Hepatocyte (in vitro differentiated cells): ENCODE results near the gene LPP. TPM values are rescaled to one million over a fixed set of nuclear protein-coding genes. Genes with fewer than 3 reads are reported as not detected.

Source experiments
- DNase-seq: peaks from one replicate; pipeline ENCODE4 v3.0.0-alpha.2; 2016; ENCODE audit warnings: low spot score
- H2AFZ ChIP-seq: fragments of 200-600 bp; sonication (generic); 2 replicates; pipeline ENCODE4 v1.6.0; 2016; ENCODE audit warnings: antibody characterized with exemption, mild to moderate bottlenecking
- H3K27ac ChIP-seq: fragments of 200-600 bp; sonication (generic); 2 replicates; pipeline ENCODE4 v1.5.1; 2016; ENCODE audit warnings: mild to moderate bottlenecking
- H3K27me3 ChIP-seq: fragments of 200-600 bp; sonication (generic); 2 replicates; pipeline ENCODE4 v1.6.1; 2016
- H3K36me3 ChIP-seq: fragments of 200-600 bp; sonication (generic); replicated peaks from 2 replicates; pipeline ENCODE4 v1.5.1; 2016; ENCODE audit warnings: low read depth; ENCODE audit not compliant: insufficient read depth
- H3K4me1 ChIP-seq: fragments of 200-600 bp; sonication (generic); 2 replicates; pipeline ENCODE4 v1.5.1; 2016; ENCODE audit warnings: mild to moderate bottlenecking, moderate library complexity; ENCODE audit not compliant: insufficient read depth
- H3K4me2 ChIP-seq: fragments of 200-600 bp; sonication (generic); 2 replicates; pipeline ENCODE4 v1.6.0; 2016
- H3K4me3 ChIP-seq: fragments of 200-600 bp; sonication (generic); 2 replicates; pipeline ENCODE4 v1.5.1; 2016; ENCODE audit warnings: mild to moderate bottlenecking
- H3K79me2 ChIP-seq: fragments of 200-600 bp; sonication (generic); 2 replicates; pipeline ENCODE4 v1.6.0; 2017; ENCODE audit warnings: mild to moderate bottlenecking
- H3K9me2 ChIP-seq: fragments of 200-600 bp; sonication (generic); replicated peaks from 2 replicates; pipeline ENCODE4 v1.6.0; 2017; ENCODE audit warnings: mild to moderate bottlenecking; ENCODE audit not compliant: insufficient read depth
- H3K9me3 ChIP-seq: fragments of 200-600 bp; sonication (generic); 2 replicates; pipeline ENCODE4 v1.5.1; 2016; ENCODE audit warnings: low read depth, mild to moderate bottlenecking
- H4K20me1 ChIP-seq: fragments of 200-600 bp; sonication (generic); 2 replicates; pipeline ENCODE4 v1.6.0; 2016; ENCODE audit warnings: mild to moderate bottlenecking; ENCODE audit not compliant: insufficient read depth, poor library complexity, severe bottlenecking
- EZH2 ChIP-seq: fragments of 200-600 bp; sonication (generic); IDR thresholded peaks from 2 replicates; pipeline ENCODE4 v1.6.1; 2016; ENCODE audit warnings: antibody characterized with exemption, mild to moderate bottlenecking, borderline replicate concordance
- EZH2phosphoT487 ChIP-seq: fragments of 200-600 bp; sonication (generic); IDR thresholded peaks from one replicate; pipeline ENCODE4 v1.6.1; 2018; ENCODE audit warnings: antibody characterized with exemption, mild to moderate bottlenecking, low read depth, moderate library complexity; ENCODE audit not compliant: unreplicated experiment, severe bottlenecking
- WGBS: methylation state at CpG from one replicate; pipeline ENCODE4 v1.1.6; 2016; ENCODE audit warnings: low lambda C conversion rate; ENCODE audit errors: missing lambda C conversion rate; 5-methylcytosine and 5-hydroxymethylcytosine counted together
- polyA plus RNA-seq: library from polyadenylated mRNA; unstranded; fragments of >200 nt; fragmentation: Nextera tagmentation; extraction: Ambion mirVana; gene quantifications from 2 replicates; pipeline ENCODE4 v1.2.1, GENCODE V29; 2016
- total RNA-seq: library from RNA; depleted of rRNA; stranded (reverse); fragments of >200 nt; gene quantifications from 2 replicates; pipeline ENCODE4 v1.2.3, GENCODE V29; 2014
- TF ChIP-seq, protein P1 (sequence below): fragments of 200-600 bp; sonication (generic); IDR thresholded peaks from 2 replicates; pipeline ENCODE4 v1.5.1; 2016; ENCODE audit warnings: antibody characterized with exemption, mild to moderate bottlenecking; ENCODE audit not compliant: poor library complexity

Gene LPP
- total and polyA plus RNA-seq, 2 experiments from 2014 or later: 53.2 to 73.8 TPM

DNA sequence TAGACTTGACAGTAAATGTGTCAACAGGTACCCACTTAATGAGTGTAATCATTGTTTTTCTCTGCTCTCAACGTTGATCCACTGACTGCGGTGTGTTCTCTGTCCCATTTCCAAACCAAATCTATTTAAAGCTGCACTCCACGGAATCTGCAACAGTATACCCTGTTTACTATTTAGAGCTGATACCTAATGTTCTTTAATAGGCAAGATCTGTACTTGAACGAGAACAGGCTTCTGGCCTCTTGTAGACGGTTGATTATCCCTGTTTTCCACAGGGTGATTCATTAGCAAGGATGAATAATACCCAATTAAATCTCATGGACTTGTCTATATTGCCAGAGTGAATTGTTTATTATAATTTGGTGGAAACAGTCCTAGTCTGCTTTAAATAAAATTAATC, 189.9 kb downstream of the LPP start:
- H3K36me3 ChIP-seq: no peaks in the 10 kb centered on the region
- no peak overlapping the region for H3K27ac ChIP-seq
- no peaks in the 10 kb centered on the region for H3K9me3 ChIP-seq
- no peak overlapping the region for H2AFZ ChIP-seq
- no peaks in the 10 kb centered on the region for H3K27me3 ChIP-seq
- 74% methylated on average over 5 of the region's 5 CpGs for WGBS
- peaks cover 24% of the 10 kb centered on the region for H3K4me1 ChIP-seq
- H3K9me2 ChIP-seq: no peaks in the 10 kb centered on the region
- H3K4me3 ChIP-seq: no peak overlapping the region
- no peak overlapping the region for H3K4me2 ChIP-seq
- peaks cover 60% of the 10 kb centered on the region for H3K79me2 ChIP-seq
- no peaks in the 10 kb centered on the region for H4K20me1 ChIP-seq
- DNase-seq: no peak
- TF ChIP-seq EZH2 (no peak), EZH2phosphoT487 (no peak)
- TF ChIP-seq, protein P1, sequence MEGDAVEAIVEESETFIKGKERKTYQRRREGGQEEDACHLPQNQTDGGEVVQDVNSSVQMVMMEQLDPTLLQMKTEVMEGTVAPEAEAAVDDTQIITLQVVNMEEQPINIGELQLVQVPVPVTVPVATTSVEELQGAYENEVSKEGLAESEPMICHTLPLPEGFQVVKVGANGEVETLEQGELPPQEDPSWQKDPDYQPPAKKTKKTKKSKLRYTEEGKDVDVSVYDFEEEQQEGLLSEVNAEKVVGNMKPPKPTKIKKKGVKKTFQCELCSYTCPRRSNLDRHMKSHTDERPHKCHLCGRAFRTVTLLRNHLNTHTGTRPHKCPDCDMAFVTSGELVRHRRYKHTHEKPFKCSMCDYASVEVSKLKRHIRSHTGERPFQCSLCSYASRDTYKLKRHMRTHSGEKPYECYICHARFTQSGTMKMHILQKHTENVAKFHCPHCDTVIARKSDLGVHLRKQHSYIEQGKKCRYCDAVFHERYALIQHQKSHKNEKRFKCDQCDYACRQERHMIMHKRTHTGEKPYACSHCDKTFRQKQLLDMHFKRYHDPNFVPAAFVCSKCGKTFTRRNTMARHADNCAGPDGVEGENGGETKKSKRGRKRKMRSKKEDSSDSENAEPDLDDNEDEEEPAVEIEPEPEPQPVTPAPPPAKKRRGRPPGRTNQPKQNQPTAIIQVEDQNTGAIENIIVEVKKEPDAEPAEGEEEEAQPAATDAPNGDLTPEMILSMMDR: no peak

DNA sequence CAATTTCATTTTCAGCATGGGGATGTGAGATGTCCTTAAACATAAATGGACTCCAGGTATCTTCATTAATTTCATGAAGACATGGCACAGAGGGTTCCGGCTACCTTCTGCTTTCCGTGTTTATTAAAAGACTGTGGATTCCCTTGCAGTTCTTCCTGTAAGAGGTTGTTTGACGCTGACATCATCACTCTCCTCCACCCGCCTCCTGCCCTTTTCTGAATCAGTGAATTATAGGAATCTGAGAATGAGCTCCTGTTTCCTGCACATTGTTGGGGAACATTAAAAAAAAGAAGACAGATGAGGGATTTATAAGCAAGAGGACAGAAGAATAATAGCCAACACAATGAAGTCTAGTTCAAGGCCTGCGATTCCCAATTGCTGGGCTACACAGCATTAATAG, 191.3 kb downstream of the LPP start:
- H3K9me3 ChIP-seq: no peaks in the 10 kb centered on the region
- H3K4me2 ChIP-seq: no peak overlapping the region
- H3K27me3 ChIP-seq: no peaks in the 10 kb centered on the region
- H3K4me1 ChIP-seq: peaks cover 35% of the 10 kb centered on the region
- no peak for DNase-seq
- H2AFZ ChIP-seq: no peak overlapping the region
- no peak overlapping the region for H3K4me3 ChIP-seq
- 82% methylated on average over 5 of the region's 5 CpGs for WGBS
- no peak overlapping the region for H3K27ac ChIP-seq
- no peak for TF ChIP-seq EZH2
- TF ChIP-seq EZH2phosphoT487: no peak
- TF ChIP-seq, protein P1: no peak
- no peaks in the 10 kb centered on the region for H3K9me2 ChIP-seq
- peaks cover 49% of the 10 kb centered on the region for H3K79me2 ChIP-seq
- no peaks in the 10 kb centered on the region for H4K20me1 ChIP-seq
- H3K36me3 ChIP-seq: no peaks in the 10 kb centered on the region

DNA sequence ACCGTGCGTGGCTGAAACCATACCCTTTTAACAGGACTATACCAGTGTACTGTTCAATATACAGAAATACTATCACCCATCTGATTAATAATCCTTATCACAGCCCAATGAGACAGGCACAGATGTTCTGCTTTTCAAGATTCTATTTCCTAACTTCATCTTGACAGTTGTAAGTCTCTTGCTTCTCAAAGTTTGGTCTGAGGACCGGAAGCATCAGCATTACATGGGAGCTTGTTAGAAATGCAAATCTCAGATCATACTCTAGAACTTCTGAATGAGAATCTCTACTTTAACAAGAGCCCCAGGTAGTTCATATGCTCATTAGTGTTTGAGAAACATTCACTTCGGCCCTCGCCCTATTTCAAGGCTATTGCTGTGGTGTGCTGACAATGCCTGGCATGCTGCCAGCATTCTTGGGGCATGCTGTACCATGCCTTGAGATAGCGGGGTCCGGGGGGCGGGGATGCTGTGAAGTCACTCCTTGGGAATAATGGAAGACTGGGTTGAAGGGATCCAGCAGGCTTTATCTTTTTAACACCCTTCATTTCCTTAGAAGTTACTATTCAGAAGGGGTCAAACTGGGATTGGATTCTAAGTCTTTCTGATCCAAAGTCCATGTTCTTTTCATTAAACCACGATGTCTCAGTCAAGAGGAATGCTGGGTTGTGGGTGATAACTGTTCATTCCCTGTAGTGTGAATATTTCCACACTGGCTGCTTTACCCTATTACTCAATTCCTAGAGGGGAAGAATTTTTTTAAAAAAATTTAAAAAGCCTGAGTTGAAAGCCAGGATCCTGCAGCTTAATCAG, 194.7 kb downstream of the LPP start:
- Histone ChIP-seq H3K27ac (peak overlapping the region; percentile 81), H4K20me1 (no peaks in the 10 kb centered on the region), H2AFZ (no peak overlapping the region), H3K27me3 (no peaks in the 10 kb centered on the region), H3K36me3 (no peaks in the 10 kb centered on the region), H3K9me2 (no peaks in the 10 kb centered on the region), H3K79me2 (peaks cover 47% of the 10 kb centered on the region), H3K4me3 (no peak overlapping the region), H3K4me1 (peaks cover 36% of the 10 kb centered on the region), H3K9me3 (no peaks in the 10 kb centered on the region), H3K4me2 (peak overlapping the region; percentile 14)
- 60% methylated on average over 9 of the region's 9 CpGs for WGBS
- TF ChIP-seq EZH2 (no peak), EZH2phosphoT487 (no peak)
- TF ChIP-seq, protein P1: no peak
- peak; percentile 84 for DNase-seq
